HepG2 (cell line): Measurements from ENCODE around the gene TMEM266. TPM values are rescaled to one million over a fixed set of nuclear protein-coding genes. Genes with fewer than 3 reads are reported as not detected.

Experiments used
- ATAC-seq: fragments of 200-7000 bp; cut with Tn5 transposase; 3 replicates; pipeline ENCODE4 v1.9.1; 2020; ENCODE audit warnings: mild to moderate bottlenecking, moderate library complexity
- BruUV-seq: library from RNA; stranded (reverse); fragments of 400-500 nt; replicated peaks from 2 replicates; lab custom pipeline; 2021; lab: Mats Ljungman, UMichigan
- CTCF ChIA-PET: fragments of 300-600 bp; formaldehyde crosslinking; extraction: SDS; loops from one replicate; lab custom pipeline; 2021; ENCODE audit warnings: low total read pairs, inconsistent platforms, low intra/inter-chr PET ratio; lab: Yijun Ruan, JAX
- POLR2A ChIA-PET: fragments of 350-600 bp; sonication (Branson Sonifier 250); formaldehyde crosslinking; loops from one replicate; lab custom pipeline; 2020; ENCODE audit warnings: antibody characterized with exemption, inconsistent platforms; lab: Yijun Ruan, JAX
- DNase-seq: peaks from one replicate; pipeline ENCODE4 v3.0.0-alpha.2; 2015; ENCODE audit warnings: low spot score
- FAIRE-seq: peaks from 3 replicates; lab custom pipeline; 2011; peaks lifted over from hg19 to GRCh38; lab: Jason Lieb, UNC
- H2AFZ ChIP-seq: one replicate; pipeline ENCODE4 v1.6.1; 2011; ENCODE audit warnings: low read length, inconsistent platforms
- H3K27ac ChIP-seq: fragments of 300-600 bp; 3 replicates; pipeline ENCODE4 v1.8.0; 2011; ENCODE audit warnings: mixed run types, mild to moderate bottlenecking, mixed read lengths, low read length, inconsistent platforms; ENCODE audit not compliant: insufficient read depth; ENCODE audit errors: extremely low read length
- H3K27me3 ChIP-seq, 2 experiments: fragments of 200-600 bp in 1 of 2; 2 replicates in 1 of 2; 3 replicates in 1 of 2; pipeline versions ENCODE4 v1.6.0 to v1.8.0; 2011; ENCODE audit warnings: low read length in 2 of 2, mild to moderate bottlenecking in 2 of 2, moderate library complexity in 2 of 2, inconsistent platforms in 1 of 2; ENCODE audit not compliant: insufficient read depth in 2 of 2, control insufficient read depth in 1 of 2
- H3K36me3 ChIP-seq, 2 experiments: fragments of 200-600 bp in 1 of 2; replicated peaks in 1 of 2; 2 replicates in 1 of 2; 3 replicates in 1 of 2; pipeline versions ENCODE4 v1.5.1 to v1.8.0; 2011; ENCODE audit warnings: low read length in 2 of 2, inconsistent platforms in 1 of 2; ENCODE audit not compliant: insufficient read depth in 2 of 2, control insufficient read depth in 1 of 2
- H3K4me1 ChIP-seq: 2 replicates; pipeline ENCODE4 v1.5.1; 2012; ENCODE audit warnings: low read length, inconsistent platforms; ENCODE audit not compliant: insufficient read depth
- H3K4me2 ChIP-seq: 2 replicates; pipeline ENCODE4 v1.6.0; 2011; ENCODE audit warnings: low read depth, low read length, inconsistent platforms
- H3K4me3 ChIP-seq, 3 experiments: fragments of 200-600 bp in 1 of 3; sonication (generic), shearing (Covaris generic) in 1 of 3; replicated peaks in 1 of 3; 2 replicates each; pipeline ENCODE4 v1.5.1; 2011 to 2016; ENCODE audit warnings: low read length in 3 of 3, inconsistent platforms in 2 of 3, low read depth in 2 of 3, mild to moderate bottlenecking in 2 of 3, control low read depth in 1 of 3, mixed read lengths in 1 of 3; ENCODE audit not compliant: insufficient read depth in 1 of 3
- H3K79me2 ChIP-seq: one replicate; pipeline ENCODE4 v1.6.1; 2011; ENCODE audit warnings: low read length, inconsistent platforms; ENCODE audit not compliant: insufficient read depth
- H3K9ac ChIP-seq: 2 replicates; pipeline ENCODE4 v1.6.0; 2011; ENCODE audit warnings: mild to moderate bottlenecking, low read depth, low read length, inconsistent platforms; ENCODE audit not compliant: insufficient read depth
- H3K9me3 ChIP-seq: 2 replicates; pipeline ENCODE4 v1.5.1; 2012; ENCODE audit warnings: mild to moderate bottlenecking, low read length
- H4K20me1 ChIP-seq: 2 replicates; pipeline ENCODE4 v1.6.0; 2011; ENCODE audit warnings: inconsistent platforms, mild to moderate bottlenecking, low read length, moderate library complexity; ENCODE audit not compliant: insufficient read depth
- AHR ChIP-seq: IDR thresholded peaks from 2 replicates; pipeline ENCODE4 v1.6.1; 2018; ENCODE audit warnings: missing genetic modification reagents, missing compliant biosample characterization
- CHCHD3 ChIP-seq: sonication (generic); formaldehyde crosslinking; IDR thresholded peaks from 2 replicates; pipeline ENCODE4 v1.8.0; 2022; ENCODE audit warnings: mild to moderate bottlenecking, missing genetic modification reagents, moderate library complexity
- ESRRA ChIP-seq: sonication (generic); formaldehyde crosslinking; IDR thresholded peaks from 2 replicates; pipeline ENCODE4 v1.5.1; 2020; ENCODE audit warnings: mild to moderate bottlenecking, low read depth, missing genetic modification reagents
- FOXC1 ChIP-seq: sonication (generic); formaldehyde crosslinking; IDR thresholded peaks from 2 replicates; pipeline ENCODE4 v1.8.0; 2022; ENCODE audit warnings: mild to moderate bottlenecking, missing genetic modification reagents, borderline replicate concordance
- JARID2 ChIP-seq: sonication (generic); formaldehyde crosslinking; IDR thresholded peaks from 2 replicates; pipeline ENCODE4 v1.8.1; 2023; ENCODE audit warnings: missing genetic modification reagents, inconsistent platforms; ENCODE audit not compliant: insufficient replicate concordance
- MXD1 ChIP-seq: sonication (generic); formaldehyde crosslinking; IDR thresholded peaks from 2 replicates; pipeline ENCODE4 v1.4.0; 2020; ENCODE audit warnings: mild to moderate bottlenecking, missing genetic modification reagents
- NCOA2 ChIP-seq: sonication (generic); formaldehyde crosslinking; IDR thresholded peaks from 2 replicates; pipeline ENCODE4 v1.8.0; 2022; ENCODE audit warnings: inconsistent platforms
- POGZ ChIP-seq: sonication (generic); formaldehyde crosslinking; IDR thresholded peaks from 2 replicates; pipeline ENCODE4 v1.4.0; 2020; ENCODE audit warnings: mild to moderate bottlenecking, missing genetic modification reagents
- SIN3A ChIP-seq: IDR thresholded peaks from 2 replicates; pipeline ENCODE4 v1.6.1; 2011; ENCODE audit warnings: low read depth, mild to moderate bottlenecking, control low read depth, low read length, borderline replicate concordance
- YEATS2 ChIP-seq: sonication (generic); formaldehyde crosslinking; IDR thresholded peaks from 2 replicates; pipeline ENCODE4 v1.4.0; 2020; ENCODE audit warnings: missing genetic modification reagents, borderline replicate concordance
- ZBTB44 ChIP-seq: sonication (generic); formaldehyde crosslinking; IDR thresholded peaks from 2 replicates; pipeline ENCODE4 v1.4.0; 2020; ENCODE audit warnings: missing genetic modification reagents
- ZFX ChIP-seq: sonication (generic); formaldehyde crosslinking; IDR thresholded peaks from 2 replicates; pipeline ENCODE4 v1.4.0; 2020; ENCODE audit warnings: mild to moderate bottlenecking, low read depth, missing genetic modification reagents, moderate library complexity
- ZKSCAN1 ChIP-seq: fragments of 150-350 bp; IDR thresholded peaks from 2 replicates; pipeline ENCODE4 v1.6.1; 2014; ENCODE audit warnings: low read length
- ZMYM2 ChIP-seq: sonication (generic); formaldehyde crosslinking; IDR thresholded peaks from 2 replicates; pipeline ENCODE4 v1.8.0; 2022; ENCODE audit warnings: mild to moderate bottlenecking, missing genetic modification reagents
- ZNF605 ChIP-seq: sonication (generic); formaldehyde crosslinking; IDR thresholded peaks from 2 replicates; pipeline ENCODE4 v1.8.0; 2022; ENCODE audit warnings: mild to moderate bottlenecking, missing genetic modification reagents
- ZNF652 ChIP-seq: IDR thresholded peaks from 2 replicates; pipeline ENCODE4 v1.6.1; 2016; ENCODE audit warnings: low read depth, borderline replicate concordance
- WGBS: methylation state at CpG from one replicate; pipeline ENCODE4 v1.1.6; 2017; ENCODE audit warnings: low lambda C conversion rate; 5-methylcytosine and 5-hydroxymethylcytosine counted together
- in situ Hi-C: cut with HindIII; loops from 2 replicates; pipeline ENCODE4 v1.10.0; 2017; ENCODE audit warnings: low pct_unique_long_range_greater_than_20kb; ENCODE audit not compliant: extremely low pct_ligation_motif_present
- intact Hi-C: fragments of 100-400 bp; cut with micrococcal nuclease; formaldehyde crosslinking; loops from one replicate; pipeline ENCODE4 v1.10.0; 2022; ENCODE audit not compliant: unreplicated experiment
- polyA plus RNA-seq, 8 experiments: library from polyadenylated mRNA; depleted of rRNA in 3 of 8; stranded (reverse) in 7 of 8; unstranded in 1 of 8; fragments of >200 nt; fragmentation: Illumina TruSeq in 4 of 8; extraction: Trizol in 4 of 8; gene quantifications; 2 replicates each; pipeline versions ENCODE4 v1.2.1 to v1.2.3, GENCODE V29; 2011 to 2016; ENCODE audit warnings: low read depth in 4 of 8, missing spikeins in 1 of 8, mixed read lengths in 1 of 8; ENCODE audit not compliant: insufficient read depth in 1 of 8
- total RNA-seq, 5 experiments: library from RNA; depleted of rRNA; stranded (reverse); fragments of >200 nt; fragmentation: Illumina TruSeq; extraction: Trizol; gene quantifications; 2 replicates each; pipeline ENCODE4 v1.2.3, GENCODE V29; 2016; ENCODE audit warnings: low read depth in 1 of 5
- TF ChIP-seq, protein P1 (sequence below): sonication (generic); formaldehyde crosslinking; IDR thresholded peaks from 2 replicates; pipeline ENCODE4 v1.4.0; 2020; ENCODE audit warnings: missing genetic modification reagents; ENCODE audit errors: not compliant biosample characterization
- TF ChIP-seq, protein P2 (sequence below): sonication (generic); formaldehyde crosslinking; IDR thresholded peaks from 2 replicates; pipeline ENCODE4 v1.4.0; 2020; ENCODE audit warnings: mild to moderate bottlenecking, missing genetic modification reagents
- TF ChIP-seq, protein P3 (sequence below): sonication (generic); formaldehyde crosslinking; IDR thresholded peaks from 2 replicates; pipeline ENCODE4 v1.4.0; 2020; ENCODE audit warnings: missing genetic modification reagents

The TMEM266 gene
- total and polyA plus RNA-seq, 2 of the 13 experiments (the other 11 are each of a cell fraction or from before 2014, with no cell fraction given) = 0.04 TPM; not detected in 1

DNA sequence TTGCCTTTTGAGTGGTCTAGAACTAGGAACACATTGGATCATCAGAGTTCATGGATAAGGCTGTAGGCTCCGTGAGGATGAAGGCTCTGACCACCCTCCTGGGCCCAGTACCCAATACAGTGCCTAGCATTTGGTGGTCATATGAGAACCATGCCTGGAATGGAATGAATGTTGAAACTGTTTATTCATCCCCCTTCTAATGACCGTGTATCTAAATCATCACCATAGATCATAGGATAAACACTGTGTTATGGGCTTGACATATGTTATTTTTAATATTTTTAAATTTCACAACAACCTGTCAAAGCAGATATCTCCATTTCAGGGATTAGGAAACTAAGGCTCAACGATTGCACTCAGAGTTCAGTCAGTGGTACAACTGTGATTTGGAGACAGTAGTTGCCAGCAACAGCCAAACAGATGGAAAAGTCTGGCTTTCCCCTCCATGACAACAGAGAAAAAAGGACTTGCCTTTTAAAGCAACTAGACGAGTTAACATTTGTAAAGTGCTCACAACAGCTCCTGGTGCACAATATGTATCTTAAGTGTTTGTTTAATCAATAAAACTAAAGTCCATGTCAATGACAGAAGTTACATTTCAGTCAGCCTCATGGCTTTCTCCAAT lies 89.6 kb downstream of the TMEM266 start:
- Histone ChIP-seq H3K9ac (no peak overlapping the region), H3K9me3 (no peaks in the 10 kb centered on the region)
- DNase-seq = no peak
- TF ChIP-seq FOXC1 (no peak), YEATS2 (CRISPR knock-in tag) (no peak), JARID2 (CRISPR knock-in tag) (no peak), ZKSCAN1 (no peak), ZNF652 (no peak), ZBTB44 (CRISPR knock-in tag) (no peak), MXD1 (CRISPR knock-in tag) (no peak), CHCHD3 (CRISPR knock-in tag) (no peak), ESRRA (CRISPR knock-in tag) (no peak), POGZ (CRISPR knock-in tag) (no peak), ZNF605 (CRISPR knock-in tag) (no peak), SIN3A (no peak), AHR (CRISPR knock-in tag) (no peak), NCOA2 (no peak), ZFX (no peak), ZMYM2 (CRISPR knock-in tag) (no peak)
- TF ChIP-seq, protein P1, sequence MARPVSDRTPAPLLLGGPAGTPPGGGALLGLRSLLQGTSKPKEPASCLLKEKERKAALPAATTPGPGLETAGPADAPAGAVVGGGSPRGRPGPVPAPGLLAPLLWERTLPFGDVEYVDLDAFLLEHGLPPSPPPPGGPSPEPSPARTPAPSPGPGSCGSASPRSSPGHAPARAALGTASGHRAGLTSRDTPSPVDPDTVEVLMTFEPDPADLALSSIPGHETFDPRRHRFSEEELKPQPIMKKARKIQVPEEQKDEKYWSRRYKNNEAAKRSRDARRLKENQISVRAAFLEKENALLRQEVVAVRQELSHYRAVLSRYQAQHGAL = no peak
- TF ChIP-seq, protein P2, sequence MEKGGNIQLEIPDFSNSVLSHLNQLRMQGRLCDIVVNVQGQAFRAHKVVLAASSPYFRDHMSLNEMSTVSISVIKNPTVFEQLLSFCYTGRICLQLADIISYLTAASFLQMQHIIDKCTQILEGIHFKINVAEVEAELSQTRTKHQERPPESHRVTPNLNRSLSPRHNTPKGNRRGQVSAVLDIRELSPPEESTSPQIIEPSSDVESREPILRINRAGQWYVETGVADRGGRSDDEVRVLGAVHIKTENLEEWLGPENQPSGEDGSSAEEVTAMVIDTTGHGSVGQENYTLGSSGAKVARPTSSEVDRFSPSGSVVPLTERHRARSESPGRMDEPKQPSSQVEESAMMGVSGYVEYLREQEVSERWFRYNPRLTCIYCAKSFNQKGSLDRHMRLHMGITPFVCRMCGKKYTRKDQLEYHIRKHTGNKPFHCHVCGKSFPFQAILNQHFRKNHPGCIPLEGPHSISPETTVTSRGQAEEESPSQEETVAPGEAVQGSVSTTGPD (CRISPR knock-in tag) = no peak
- TF ChIP-seq, protein P3, sequence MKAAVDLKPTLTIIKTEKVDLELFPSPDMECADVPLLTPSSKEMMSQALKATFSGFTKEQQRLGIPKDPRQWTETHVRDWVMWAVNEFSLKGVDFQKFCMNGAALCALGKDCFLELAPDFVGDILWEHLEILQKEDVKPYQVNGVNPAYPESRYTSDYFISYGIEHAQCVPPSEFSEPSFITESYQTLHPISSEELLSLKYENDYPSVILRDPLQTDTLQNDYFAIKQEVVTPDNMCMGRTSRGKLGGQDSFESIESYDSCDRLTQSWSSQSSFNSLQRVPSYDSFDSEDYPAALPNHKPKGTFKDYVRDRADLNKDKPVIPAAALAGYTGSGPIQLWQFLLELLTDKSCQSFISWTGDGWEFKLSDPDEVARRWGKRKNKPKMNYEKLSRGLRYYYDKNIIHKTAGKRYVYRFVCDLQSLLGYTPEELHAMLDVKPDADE = no peak
- TF ChIP-seq, all 625 proteins: peak for 0
- intact Hi-C loops (no loop called here), in situ Hi-C loops (no loop called here)
- no peak for FAIRE-seq
- CTCF ChIA-PET = interaction anchor here (1.2 kb wide), 1 partner anchor 91 kb away, joined by 5 read pairs; no protein-coding TSS in a partner anchor
- no peaks in the 10 kb centered on the region for H4K20me1 ChIP-seq
- no peak overlapping the region for H3K27ac ChIP-seq
- H3K4me2 ChIP-seq = no peak overlapping the region
- H3K36me3 ChIP-seq = no peaks in the 10 kb centered on the region
- no peak overlapping the region for H2AFZ ChIP-seq
- no peaks in the 10 kb centered on the region for H3K79me2 ChIP-seq
- no peak overlapping the region for H3K4me3 ChIP-seq
- WGBS = 0% methylated on average over 4 of the region's 4 CpGs
- ATAC-seq = no peak
- peaks cover 0 to 71% of the 10 kb centered on the region in 2 experiments; a peak in 4 of 5 replicates for H3K27me3 ChIP-seq
- H3K4me1 ChIP-seq = no peaks in the 10 kb centered on the region; the same call in 1 of the 2 replicates
- POLR2A ChIA-PET = no interaction called here
- no TSS peak for BruUV-seq
